ENCODE measurements around the gene RNASET2.

The RNASET2 gene

DNA sequence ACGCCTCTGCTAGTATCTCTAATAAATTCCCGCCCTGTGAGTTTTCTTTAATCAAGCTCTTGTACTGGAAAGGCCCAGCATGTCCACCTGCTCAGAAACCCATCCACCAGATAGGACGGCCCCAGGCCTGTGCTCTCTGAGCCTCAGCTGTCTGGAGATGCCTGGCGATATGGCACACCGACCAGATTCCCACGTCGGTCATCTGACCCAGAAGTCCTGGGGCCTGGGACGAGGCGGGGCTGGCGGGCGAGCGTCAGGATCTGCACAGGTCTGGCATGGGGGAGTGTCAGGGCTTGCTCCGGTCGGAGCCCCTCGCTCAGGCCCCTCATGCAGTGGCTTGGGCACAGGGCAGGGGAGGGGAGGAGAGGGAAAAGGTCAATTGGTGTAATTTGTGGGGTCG, 10.2 kb downstream of the RNASET2 start:
- DNase-seq (ENCODE audit: low spot score): no peak

DNA sequence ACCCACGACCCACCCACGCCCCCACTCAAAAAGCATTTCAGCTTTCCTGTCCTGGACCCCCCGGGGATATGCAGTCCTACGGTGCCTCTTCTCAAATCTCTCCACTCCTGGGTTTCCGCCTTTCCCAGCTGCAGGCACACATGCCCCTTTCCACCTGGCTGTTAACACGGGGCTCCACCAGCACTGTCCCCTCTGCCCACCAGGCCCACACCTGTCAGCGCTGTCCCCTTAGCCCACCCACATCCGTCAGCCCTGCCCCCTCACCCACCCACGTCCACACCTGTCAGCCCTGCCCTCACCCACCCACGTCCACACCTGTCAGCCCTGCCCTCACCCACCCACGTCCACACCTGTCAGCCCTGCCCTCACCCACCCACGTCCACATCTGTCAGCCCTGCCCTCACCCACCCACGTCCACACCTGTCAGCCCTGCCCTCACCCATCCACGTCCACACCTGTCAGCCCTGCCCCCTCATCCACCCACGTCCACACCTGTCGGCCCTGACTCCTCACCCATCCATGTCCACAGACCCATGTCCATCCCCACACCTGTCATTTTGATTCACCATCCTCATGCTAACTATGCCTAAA, 11.6 kb downstream of the RNASET2 start:
- DNase-seq (ENCODE audit: low spot score): no peak

DNA sequence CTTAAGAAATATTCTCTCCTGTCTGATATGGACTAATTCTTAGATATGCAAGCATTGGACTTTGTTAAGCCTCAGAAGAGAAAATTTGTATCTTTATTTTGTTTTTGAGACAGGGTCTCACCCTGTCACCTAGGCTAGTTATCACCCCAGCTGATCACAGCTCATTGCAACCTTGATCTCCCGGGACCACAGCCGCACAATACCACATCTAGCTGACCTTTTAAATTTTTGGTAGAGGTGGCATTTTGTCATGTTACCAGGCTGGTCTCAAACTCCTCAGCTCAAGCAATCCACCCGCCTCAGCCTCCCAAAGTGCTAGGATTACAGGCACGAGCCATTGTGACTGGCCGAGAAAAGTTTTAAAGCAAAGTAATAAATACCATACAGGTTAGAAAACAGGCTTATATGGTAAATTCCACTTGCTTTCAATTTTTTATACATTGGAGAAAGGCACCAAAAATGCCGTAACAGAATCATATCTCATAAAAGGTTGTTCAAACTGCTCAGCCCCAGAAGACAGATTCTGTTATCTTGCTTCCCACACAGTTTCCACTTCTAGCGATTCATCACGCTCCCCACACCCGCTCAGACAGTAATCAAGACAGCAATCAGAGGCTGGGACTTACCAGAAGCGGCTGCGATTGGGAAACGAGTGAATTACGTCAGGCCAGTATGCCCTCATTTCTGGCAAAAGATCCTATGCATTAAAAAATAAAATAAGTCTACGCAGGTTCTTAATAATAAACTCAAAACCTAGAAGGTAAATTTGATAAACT, 13.8 kb downstream of the RNASET2 start:
- DNase-seq (ENCODE audit: low spot score): no peak

DNA sequence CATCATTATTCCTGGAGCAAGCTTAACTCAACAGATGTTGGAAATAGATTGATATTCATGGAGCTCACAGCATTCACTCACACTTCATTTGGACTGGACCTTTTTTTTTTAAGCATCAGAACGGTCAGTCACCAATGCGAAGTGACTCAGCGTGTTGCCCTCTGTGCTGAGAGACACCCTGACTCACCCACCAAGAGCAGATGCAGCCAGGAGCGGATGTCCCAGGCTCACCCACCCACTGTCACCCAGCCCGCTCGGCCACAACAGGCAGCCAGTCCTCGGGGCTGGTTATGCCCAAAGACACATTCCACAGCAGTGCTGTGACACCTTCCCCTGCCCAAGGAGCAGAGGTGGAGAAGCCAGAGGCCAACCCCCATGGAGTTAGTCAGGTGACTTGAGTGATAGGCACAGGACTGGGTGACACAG, 15.7 kb downstream of the RNASET2 start:
- DNase-seq (ENCODE audit: low spot score): no peak

DNA sequence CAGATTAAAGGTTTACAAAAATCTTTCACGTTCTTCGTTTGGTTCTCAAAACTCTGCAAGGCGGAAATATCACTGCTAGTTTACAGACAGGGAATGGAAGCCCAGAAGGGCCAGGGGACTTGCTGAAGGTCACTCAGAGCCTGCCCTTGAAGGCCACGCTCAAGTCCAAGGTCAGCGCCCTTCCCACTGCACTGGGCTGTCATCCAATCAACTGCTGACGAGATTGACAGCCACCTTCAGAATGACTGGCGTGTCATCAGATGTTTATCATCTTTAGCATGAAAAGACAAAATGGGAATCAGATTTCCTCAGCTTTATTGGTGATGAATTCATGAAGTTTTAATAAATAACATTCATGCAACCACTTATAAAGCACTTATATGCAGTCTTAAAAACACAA, 16.5 kb downstream of the RNASET2 start:
- DNase-seq (ENCODE audit: low spot score): no peak

DNA sequence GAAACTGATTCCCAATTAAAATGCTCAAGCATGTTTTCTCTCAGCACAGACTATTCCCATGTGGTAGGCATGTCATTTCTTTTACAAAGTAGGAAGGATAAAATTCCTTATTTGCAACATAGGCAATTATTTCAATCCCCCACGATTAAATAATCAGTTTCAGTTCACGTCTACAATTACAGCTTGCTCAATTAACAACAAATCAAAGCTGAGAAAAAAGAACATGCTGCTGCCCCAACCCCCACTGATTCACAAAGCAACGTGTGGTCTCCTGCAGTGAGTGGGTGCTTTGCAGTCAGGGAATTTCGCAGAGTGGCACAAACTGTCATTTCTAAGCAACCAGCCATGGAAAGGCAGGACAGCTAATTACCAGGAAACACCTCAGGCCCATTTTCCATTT, 17.0 kb downstream of the RNASET2 start:
- DNase-seq (ENCODE audit: low spot score): no peak

DNA sequence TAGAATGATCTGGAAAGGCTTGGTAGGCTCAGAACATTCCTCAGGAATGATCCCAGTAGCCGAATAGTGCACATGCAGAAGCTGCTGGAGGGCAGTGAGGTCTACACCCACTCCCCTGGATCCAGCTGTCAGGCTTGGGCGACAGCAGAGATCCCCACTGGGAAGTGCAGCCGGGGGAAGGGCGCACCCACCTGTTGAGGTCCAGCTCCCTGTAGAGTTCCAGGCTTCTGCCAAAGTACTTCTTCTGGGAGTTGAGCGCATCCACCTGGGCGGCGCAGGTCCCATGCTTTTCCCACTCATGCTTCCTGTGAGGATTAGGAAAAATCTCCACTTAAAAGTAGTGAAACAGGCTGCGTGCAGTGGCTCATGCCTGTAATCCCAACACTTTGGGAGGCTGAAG, 17.6 kb downstream of the RNASET2 start:
- DNase-seq (ENCODE audit: low spot score): no peak

DNA sequence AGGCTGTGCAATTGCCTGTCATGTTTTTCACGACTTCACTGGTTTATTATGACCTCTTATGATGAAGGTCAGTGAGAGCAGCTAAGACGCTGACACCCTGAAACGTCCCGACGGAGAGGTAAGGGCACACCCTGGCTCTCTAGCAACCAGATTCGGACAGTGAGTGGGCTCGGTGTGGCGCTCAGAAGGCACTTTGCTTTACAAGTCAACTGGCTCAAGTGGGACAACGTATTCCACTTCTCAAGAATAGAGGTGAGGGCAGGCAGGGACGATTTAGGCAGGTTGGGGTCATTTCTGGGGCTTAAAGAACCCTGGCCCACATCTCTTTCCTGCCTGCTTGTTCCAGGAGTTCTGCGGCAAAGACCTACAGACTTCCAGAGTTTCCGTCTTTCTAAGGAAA, 18.2 kb downstream of the RNASET2 start:
- DNase-seq (ENCODE audit: low spot score): no peak

DNA sequence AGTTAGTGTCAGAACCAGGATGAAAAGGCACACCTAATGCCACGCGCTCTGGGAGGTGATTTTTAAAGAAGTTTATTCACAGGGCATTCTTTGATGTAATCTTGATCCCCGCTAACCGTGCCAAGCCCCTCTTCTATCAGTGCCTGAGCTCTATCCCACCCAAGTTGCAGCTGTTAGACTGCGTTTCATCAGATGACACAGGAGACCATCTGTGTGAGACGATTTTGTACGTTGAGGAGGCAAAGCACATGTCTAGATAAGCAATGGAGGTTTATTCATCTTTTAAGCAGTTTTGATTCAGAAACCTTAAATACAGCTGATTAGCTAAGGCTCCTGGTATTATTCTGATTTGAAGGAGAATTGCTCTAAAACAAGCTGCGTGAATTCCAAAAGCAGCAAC, 18.6 kb downstream of the RNASET2 start:
- DNase-seq (ENCODE audit: low spot score): no peak

DNA sequence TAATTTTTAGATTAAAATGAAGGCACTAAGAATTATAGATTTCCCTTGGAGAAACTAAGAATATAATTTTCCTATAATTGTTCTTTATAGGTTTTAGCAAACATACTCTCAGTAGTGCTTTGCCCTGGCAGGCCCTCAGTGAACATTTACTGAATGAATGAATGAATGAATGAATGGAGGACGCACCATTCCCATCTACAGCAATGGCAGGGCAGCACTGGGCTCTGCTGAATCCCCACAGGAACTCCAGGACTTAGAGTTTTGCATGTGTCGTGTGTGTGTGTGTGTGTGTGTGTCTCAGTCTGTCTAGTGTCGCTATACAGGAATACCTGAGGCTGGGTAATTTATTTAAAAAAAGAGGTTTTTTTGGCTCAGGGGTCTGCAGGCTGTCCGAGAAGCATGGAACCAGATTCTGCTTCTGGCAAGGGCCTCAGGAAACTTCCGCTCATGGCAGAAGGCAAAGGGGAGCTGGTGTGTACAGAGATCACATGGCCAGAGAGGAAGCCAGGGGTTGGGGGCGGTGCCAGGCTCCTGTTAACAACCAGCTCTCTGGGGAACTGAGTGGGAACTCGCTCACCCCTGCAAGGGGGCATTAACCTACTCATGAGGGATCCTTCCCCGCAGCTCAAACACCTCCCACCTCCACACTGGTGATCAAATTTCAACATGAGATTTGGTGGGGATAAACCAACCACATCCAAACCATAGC, 20.1 kb downstream of the RNASET2 start:
- no peak for DNase-seq (ENCODE audit: low spot score)

DNA sequence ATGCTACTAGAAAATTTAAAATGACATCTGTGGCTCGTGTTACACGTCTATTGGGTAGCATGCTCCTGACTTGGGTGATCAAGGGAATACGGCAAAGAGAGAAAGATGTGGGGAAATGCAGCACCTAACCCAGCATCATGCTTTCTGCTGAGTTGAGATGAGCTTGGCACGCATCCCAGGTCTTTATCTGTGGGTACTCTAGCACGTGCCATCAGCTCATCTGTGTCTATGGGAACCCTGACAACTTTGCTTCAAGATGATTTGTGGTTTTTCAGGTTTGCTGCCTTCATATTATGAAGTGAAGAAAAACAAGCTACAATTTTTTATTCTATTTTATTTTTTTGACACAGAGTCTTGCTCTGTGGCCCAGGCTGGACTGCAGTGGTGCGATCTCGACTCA, 21.0 kb downstream of the RNASET2 start:
- DNase-seq (ENCODE audit: low spot score): no peak

DNA sequence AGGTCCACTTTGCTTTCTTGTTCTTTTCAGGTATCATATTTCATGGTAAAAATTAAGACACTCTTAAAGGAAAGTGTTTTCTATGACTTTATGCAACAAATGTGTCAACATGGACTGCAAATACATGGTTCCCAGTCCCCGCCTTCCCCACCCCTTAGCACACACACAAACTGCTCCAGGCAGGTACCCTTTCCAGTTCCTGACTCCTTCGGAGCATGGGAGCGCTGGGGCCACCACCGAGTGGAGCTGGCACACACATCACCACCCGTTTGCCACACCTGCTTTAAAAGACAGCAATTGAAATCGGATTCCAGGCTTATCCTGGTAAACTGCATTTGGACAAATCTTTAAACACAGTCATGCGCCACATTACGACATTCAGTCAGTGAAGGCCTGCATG, 22.2 kb downstream of the RNASET2 start:
- DNase-seq (ENCODE audit: low spot score): no peak

DNA sequence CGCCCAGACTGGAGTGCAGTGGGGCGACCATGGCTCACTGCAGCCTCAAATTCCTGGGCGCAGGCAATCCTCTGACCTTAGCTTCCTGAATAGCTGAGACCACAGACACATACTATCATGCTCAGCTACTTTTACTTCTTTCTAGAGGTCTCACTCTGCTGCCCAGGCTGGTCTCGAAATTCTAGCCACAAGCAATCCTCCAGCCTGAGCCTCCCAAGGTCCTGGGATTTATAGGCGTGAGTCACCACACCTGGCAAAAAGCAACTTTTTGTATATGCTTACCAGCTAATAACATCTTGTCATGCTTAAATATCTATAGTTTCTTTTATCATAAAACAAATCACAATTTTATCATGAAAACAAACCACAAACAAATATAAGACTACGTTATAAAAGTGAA, 23.0 kb downstream of the RNASET2 start:
- DNase-seq (ENCODE audit: low spot score): no peak

DNA sequence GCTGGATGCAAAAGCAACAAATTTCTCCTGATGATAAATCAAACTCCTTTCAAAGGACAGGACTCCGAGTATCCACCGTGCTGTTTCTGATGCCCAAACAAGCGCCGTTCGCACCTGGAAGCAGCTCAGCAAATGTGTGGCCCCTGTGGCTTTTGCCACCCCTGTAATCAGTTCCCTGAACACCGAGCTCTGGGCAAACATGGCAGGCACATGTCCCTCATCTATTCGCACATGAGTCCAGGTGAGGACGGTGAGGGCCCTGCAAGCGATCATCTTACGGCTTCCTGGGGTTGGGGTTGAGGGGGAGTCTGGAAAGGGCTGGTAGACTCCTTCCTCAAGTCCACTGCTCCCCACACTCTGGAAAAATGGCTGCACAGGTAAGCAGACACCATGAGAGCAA, 23.7 kb downstream of the RNASET2 start:
- DNase-seq (ENCODE audit: low spot score): no peak

DNA sequence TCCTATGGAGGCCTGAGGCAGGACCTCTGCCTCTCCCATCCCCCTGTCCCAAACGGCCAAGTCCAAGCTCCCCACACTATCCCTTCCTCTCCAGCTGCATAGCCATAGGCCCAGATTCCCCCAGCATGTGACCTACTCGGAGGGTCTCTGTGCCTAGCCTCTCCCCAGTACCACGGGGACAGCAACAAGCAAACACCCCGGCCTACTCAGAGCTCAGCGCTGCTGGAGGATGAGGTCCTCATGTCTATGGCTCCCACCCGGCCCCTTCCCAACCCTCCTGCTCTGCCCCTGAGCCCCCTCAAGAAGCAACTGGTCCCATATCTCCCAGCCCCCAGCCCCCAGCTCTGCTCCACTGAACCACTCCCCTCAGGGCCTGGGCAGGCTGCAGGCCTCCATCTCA, 24.2 kb downstream of the RNASET2 start:
- DNase-seq (ENCODE audit: low spot score): no peak

DNA sequence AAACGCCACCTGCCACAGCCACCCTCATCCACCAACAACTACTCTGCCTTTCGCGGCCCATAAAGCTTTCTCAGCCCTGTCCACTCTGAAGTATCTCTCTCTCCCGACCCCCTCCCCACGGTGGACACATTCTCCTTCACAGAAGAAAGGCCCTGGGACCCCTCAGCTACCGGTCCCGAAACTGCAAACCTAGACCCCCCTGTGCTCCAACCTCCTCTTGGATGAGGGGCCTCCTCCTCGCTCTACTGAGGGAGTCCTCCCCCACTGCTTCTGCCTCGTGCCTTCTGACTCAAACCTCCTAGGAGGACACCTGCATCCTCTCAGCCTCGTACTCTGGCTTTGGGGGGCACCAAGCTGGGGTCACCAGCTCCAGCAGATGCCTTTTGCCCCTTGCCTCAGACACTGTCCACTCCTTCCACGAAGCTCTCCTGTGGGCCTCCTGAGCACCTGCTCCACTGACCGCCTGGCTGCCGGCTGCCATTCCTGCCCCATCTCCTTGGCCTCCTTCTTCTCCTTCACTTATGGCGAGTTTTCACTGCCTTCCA, 24.9 kb downstream of the RNASET2 start:
- DNase-seq (ENCODE audit: low spot score): no peak

DNA sequence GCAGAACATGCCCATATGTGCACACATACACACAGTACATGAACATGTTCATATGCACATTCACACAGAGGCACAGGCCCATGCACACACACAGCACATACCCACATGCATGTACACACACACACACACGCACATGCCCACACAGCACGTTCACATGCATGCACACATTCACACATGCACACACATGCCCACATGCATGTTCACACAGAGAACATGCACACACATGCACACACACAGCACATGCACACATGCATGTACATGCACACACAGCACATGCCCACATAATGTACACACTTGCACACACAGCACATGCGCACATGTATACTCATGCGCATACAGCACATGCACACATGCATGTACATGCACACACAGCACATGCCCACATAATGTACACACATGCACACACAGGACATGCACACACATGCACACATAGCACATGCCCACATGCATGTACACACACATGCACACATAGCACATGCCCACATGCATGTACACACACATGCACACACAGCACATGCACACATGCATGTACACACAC, 25.9 kb downstream of the RNASET2 start:
- no peak for DNase-seq (ENCODE audit: low spot score)

DNA sequence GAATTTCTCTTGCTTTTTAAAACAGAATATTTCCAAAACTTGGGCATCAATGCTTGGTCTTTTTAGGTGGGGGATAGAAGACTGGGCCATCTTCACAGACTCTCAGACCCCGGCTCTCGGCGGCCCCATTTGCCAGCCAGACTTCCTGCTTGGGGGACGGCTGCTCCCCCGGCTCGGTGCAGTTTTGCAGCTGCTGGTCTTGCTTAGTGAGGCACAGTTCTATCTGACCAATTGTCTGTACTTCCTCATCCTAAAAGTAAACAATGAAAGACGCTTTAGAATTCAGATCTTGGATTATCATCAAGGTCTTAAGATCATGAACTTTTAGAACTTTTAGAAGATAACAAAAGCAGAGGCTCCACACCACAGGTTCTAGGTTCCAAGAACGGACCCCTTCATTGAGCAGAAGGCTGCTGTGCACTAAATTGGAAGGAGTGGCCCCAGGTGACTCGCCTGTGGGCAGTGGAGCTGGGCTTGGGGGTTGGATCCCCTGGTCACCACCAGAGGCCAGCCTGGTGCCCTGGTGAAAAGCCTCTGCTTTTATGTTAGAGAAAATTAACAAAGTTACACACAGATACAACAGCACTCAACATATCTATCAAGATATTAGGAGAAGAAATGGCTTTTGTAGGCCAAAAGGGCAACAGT, 26.7 kb downstream of the RNASET2 start:
- no peak for DNase-seq (ENCODE audit: low spot score)

DNA sequence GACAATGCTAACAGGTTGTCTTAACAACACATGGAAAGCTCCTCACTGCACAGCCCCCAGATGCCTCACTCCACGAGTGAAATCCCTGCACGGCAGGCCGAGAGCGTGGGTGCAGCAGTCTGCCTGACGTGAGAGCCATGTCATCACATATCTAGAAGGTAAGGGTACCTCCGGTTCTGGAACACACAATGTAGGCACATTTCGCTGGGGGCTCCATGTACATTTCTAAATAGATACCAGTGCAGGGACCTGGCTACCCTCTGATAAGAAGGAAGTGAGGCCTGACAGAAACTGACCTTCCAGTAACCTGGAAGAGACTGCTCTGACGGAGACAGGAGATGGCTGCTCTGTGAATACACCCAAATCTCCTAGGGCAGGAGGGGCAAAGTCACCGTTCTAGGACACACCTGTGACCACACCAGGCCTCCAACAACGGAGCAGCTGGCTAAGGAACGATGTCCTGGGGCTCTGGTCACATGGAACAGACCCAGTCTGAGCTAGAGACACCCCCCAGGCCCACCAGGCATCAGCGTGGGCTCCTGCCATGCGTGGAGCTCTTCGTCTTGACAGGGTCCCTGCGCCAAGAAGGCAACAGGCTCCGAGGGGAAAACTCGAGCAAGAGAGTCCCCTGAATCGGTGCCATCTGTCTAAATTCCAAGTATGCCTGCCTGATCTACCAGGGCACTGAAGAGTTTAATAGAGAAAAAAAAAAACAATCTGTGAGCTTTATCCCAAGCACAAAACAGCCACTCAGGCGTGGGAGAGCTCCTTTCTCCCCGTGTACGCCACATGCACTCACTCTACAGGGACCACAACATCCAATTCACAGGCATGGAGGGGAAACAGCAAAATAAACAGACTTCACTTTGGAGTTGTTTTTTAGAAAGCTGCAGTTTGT, 27.5 kb downstream of the RNASET2 start:
- DNase-seq (ENCODE audit: low spot score): no peak

DNA sequence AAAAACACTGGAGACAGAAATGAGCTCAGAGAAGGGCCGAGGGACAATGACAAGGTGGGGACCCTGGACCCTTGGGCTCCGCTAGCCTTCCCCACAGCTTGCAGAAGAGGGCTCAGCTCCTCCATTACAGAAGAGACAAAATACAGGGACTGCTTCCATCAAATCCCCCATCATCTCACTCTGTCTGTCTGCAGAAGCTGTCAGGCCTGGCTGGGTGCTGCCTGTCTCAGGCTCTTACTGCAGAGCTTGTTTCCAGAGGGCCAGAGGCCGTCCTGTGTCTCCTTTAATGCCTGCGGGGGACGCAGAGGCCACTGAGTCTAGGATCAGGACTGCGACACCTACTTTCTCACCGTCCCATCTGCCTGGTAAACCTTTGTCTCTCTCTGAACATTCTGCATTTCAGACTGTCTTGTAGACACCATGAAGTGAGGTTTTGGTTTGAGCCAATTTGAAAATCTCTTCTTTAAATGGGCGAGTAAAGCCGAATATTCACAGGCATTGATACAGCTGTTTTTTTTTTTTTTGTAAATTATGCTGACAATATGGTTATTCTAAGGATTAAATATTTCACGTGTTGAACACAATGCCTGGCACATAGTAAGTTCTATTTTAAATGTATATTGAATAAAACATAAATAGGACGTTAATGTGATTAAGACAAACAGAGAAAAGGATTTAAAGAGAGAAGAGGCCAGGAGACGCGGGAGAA, 28.3 kb downstream of the RNASET2 start:
- no peak for DNase-seq (ENCODE audit: low spot score)

Measured in HuH-7 (cell line).